Activated CD8-positive, alpha-beta memory T cell treated with anti-CD3 and anti-CD28 coated beads, Interleukin-2, amount 50 U/mL, for 1 hour (primary cell): ENCODE results near the gene NFATC1.

Source experiments
- DNase-seq: peaks from one replicate; pipeline ENCODE4 v3.0.0-alpha.2; 2020; ENCODE audit errors: extremely low read depth

The NFATC1 gene

GRCh38 chr18:79405019-79405780 lies 9.5 kb downstream of the NFATC1 start:
- DNase-seq, result no peak

GRCh38 chr18:79405781-79406575 lies 10.2 kb downstream of the NFATC1 start:
- DNase-seq, result peak; percentile 77

- no peak for DNase-seq
Observed at GRCh38 chr18:79406708-79407107, 11.0 kb downstream of the NFATC1 start.

GRCh38 chr18:79409313-79409712 lies 13.6 kb downstream of the NFATC1 start:
- no peak for DNase-seq

- no peak for DNase-seq
Observed at GRCh38 chr18:79410171-79410641, 14.5 kb downstream of the NFATC1 start.

GRCh38 chr18:79410731-79411613 lies 15.2 kb downstream of the NFATC1 start:
- no peak for DNase-seq

- no peak for DNase-seq
Observed at GRCh38 chr18:79411614-79412526, 16.1 kb downstream of the NFATC1 start.

- no peak for DNase-seq
Observed at GRCh38 chr18:79413025-79413424, 17.3 kb downstream of the NFATC1 start.

- no peak for DNase-seq
Observed at GRCh38 chr18:79413426-79413825, 17.7 kb downstream of the NFATC1 start.

- DNase-seq, result no peak
Observed at GRCh38 chr18:79413901-79414300, 18.2 kb downstream of the NFATC1 start.

- no peak for DNase-seq
Observed at GRCh38 chr18:79416022-79416676, 20.4 kb downstream of the NFATC1 start.

- no peak for DNase-seq
Observed at GRCh38 chr18:79416677-79417052, 20.9 kb downstream of the NFATC1 start.

GRCh38 chr18:79418236-79418635 lies 22.5 kb downstream of the NFATC1 start:
- DNase-seq, result no peak

GRCh38 chr18:79418642-79419041 lies 22.9 kb downstream of the NFATC1 start:
- DNase-seq, result no peak

- no peak for DNase-seq
Observed at GRCh38 chr18:79420033-79420745, 24.5 kb downstream of the NFATC1 start.

- DNase-seq, result no peak
Observed at GRCh38 chr18:79421275-79421857, 25.6 kb downstream of the NFATC1 start.

GRCh38 chr18:79422022-79422782 lies 26.5 kb downstream of the NFATC1 start:
- DNase-seq, result no peak

GRCh38 chr18:79422783-79423165 lies 27.0 kb downstream of the NFATC1 start:
- DNase-seq, result no peak
